ENCODE data around the gene CDH2.

CDH2 gene

DNA sequence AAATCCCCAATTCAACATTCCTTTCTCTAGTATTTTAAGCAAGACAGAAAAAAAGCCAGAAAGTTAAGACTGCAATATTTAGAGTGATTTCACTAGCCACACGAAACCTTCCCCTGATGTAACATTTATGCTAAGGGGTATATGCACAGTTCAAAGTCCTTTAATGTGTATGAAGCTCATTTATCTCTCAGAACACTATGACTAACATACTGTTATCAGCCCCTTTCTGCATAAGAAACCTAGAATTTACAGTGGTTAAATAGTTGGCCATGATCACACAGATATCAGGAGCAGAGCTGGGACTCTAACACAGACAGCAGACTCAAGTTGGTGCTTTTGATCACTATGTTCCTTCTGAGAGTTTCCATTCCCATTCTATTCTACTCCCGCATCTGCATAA lies 185.5 kb downstream of the CDH2 start:
- Histone ChIP-seq H3K9ac (ENCODE audit: low read length in 5 of 5) (no peak overlapping the region), H3K27me3 (ENCODE audit: control insufficient read depth in 5 of 5, insufficient read depth in 4 of 5, low read length in 5 of 5) (no peaks in the 10 kb centered on the region), H3K4me1 (ENCODE audit: control insufficient read depth in 5 of 5, insufficient read depth in 5 of 5, low read length in 5 of 5) (no peaks in the 10 kb centered on the region), H3K4me3 (ENCODE audit: low read depth in 1 of 5, low read length in 5 of 5) (no peak overlapping the region), H3K27ac (ENCODE audit: low read depth, low read length) (no peak overlapping the region), H3K9me3 (ENCODE audit: control insufficient read depth in 5 of 5, low read length in 5 of 5) (no peaks in the 10 kb centered on the region), H3K36me3 (ENCODE audit: control insufficient read depth in 5 of 5, insufficient read depth in 5 of 5, low read length in 5 of 5) (no peaks in the 10 kb centered on the region)

DNA sequence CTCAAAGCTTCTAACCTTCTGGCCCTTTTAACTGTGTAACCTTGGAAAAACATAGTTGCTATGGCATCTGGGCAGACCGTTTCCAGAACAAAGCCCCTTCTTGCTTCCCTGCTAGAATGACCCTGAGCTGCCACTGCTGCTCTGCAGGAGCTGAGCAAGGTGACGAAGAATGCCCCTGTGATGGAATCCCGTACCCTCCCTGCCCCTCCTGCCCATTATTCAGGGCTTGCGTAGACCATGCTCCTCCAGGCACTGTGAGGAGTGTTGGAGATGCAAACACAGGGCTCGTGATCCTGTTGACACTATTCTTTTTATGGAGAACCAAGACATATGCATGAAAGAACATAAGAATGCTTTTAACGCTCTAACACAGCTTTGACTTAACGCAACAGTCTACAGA lies 191.1 kb downstream of the CDH2 start:
- no peaks in the 10 kb centered on the region for H3K27me3 ChIP-seq (ENCODE audit: control insufficient read depth in 5 of 5, insufficient read depth in 4 of 5, low read length in 5 of 5)
- H3K9ac ChIP-seq (ENCODE audit: low read length in 5 of 5), result no peak overlapping the region
- H3K4me3 ChIP-seq (ENCODE audit: low read depth in 1 of 5, low read length in 5 of 5), result no peak overlapping the region
- H3K36me3 ChIP-seq (ENCODE audit: control insufficient read depth in 5 of 5, insufficient read depth in 5 of 5, low read length in 5 of 5), result no peaks in the 10 kb centered on the region
- H3K9me3 ChIP-seq (ENCODE audit: control insufficient read depth in 5 of 5, low read length in 5 of 5), result no peaks in the 10 kb centered on the region
- no peaks in the 10 kb centered on the region for H3K4me1 ChIP-seq (ENCODE audit: control insufficient read depth in 5 of 5, insufficient read depth in 5 of 5, low read length in 5 of 5)
- no peak overlapping the region for H3K27ac ChIP-seq (ENCODE audit: low read depth, low read length)

DNA sequence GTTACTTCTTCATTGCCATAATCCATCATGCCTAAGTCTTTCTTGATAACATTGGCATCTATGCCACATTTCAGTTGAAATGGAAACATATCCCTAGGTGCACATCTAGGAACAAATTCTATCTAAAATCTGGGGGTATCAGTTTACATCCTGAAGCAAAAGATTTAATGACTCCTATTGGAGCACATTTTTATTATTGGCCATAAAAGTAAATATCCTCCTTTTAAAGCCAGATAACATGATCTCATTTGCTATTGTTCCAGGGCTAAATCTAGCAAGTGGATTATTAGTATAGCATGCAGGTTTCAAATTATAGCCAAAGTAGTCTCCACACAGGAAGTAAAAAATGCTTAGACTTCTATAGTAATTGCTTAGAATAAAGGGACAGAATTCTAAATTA lies 193.2 kb downstream of the CDH2 start:
- no peaks in the 10 kb centered on the region for H3K36me3 ChIP-seq (ENCODE audit: control insufficient read depth in 5 of 5, insufficient read depth in 5 of 5, low read length in 5 of 5)
- no peak overlapping the region for H3K4me3 ChIP-seq (ENCODE audit: low read depth in 1 of 5, low read length in 5 of 5)
- no peak overlapping the region for H3K9ac ChIP-seq (ENCODE audit: low read length in 5 of 5)
- no peaks in the 10 kb centered on the region for H3K9me3 ChIP-seq (ENCODE audit: control insufficient read depth in 5 of 5, low read length in 5 of 5)
- no peaks in the 10 kb centered on the region for H3K27me3 ChIP-seq (ENCODE audit: control insufficient read depth in 5 of 5, insufficient read depth in 4 of 5, low read length in 5 of 5)
- H3K27ac ChIP-seq (ENCODE audit: low read depth, low read length), result no peak overlapping the region
- H3K4me1 ChIP-seq (ENCODE audit: control insufficient read depth in 5 of 5, insufficient read depth in 5 of 5, low read length in 5 of 5), result no peaks in the 10 kb centered on the region

DNA sequence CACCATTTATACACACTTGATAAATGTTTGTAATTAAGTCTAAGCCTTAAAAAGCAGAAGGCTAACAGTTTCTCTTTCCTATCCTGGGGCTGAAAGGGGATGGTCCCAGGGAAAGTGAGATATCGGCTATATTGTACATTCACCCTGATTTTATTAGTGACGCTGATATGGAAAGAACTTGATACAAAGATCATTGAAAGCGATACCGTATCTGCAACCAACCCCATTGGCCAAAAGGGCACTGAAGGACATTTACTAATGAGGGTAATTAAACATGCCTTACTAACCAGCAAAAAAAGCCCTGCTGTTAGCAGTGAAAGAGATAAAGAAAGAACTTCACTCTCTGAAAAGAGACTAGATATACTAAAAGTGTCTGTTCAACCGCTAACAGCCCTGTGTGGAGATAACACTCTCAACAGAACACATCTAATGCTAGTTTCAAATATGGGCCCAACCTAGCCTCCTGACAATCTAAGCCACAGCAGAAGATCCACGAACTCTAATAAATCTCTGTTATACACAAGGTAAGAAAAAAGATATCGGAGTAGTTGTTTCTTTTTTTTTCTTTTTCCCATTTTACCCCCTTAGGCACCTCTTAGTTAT lies 200.0 kb downstream of the CDH2 start:
- Histone ChIP-seq H3K9me3 (ENCODE audit: control insufficient read depth in 5 of 5, low read length in 5 of 5) (peaks cover 0 to 3% (median 0%) of the 10 kb centered on the region in 5 donors), H3K27ac (ENCODE audit: low read depth, low read length) (no peak overlapping the region), H3K9ac (ENCODE audit: low read length in 5 of 5) (no peak overlapping the region), H3K4me1 (ENCODE audit: control insufficient read depth in 5 of 5, insufficient read depth in 5 of 5, low read length in 5 of 5) (no peaks in the 10 kb centered on the region), H3K4me3 (ENCODE audit: low read depth in 1 of 5, low read length in 5 of 5) (no peak overlapping the region), H3K27me3 (ENCODE audit: control insufficient read depth in 5 of 5, insufficient read depth in 4 of 5, low read length in 5 of 5) (no peaks in the 10 kb centered on the region), H3K36me3 (ENCODE audit: control insufficient read depth in 5 of 5, insufficient read depth in 5 of 5, low read length in 5 of 5) (no peaks in the 10 kb centered on the region)

DNA sequence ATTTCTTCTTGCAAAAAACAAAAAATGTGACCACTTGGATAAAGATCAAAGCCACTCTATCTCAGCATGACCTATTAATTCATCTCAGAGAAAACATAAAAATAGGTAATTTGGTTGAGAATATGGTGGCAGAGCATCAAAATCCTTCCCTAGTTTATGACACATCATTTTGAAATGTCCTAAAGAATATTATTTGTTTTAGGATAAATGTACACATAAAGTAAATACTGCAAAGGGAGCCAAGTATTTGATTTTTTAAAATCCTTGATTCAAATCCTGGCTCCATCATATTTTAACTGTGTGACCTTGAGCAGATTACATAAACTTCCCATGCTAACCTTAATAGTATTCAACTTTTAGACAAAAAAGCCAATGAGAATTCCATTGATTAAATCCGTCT lies 206.6 kb downstream of the CDH2 start:
- H3K9ac ChIP-seq (ENCODE audit: low read length in 5 of 5), result no peak overlapping the region
- no peaks in the 10 kb centered on the region for H3K36me3 ChIP-seq (ENCODE audit: control insufficient read depth in 5 of 5, insufficient read depth in 5 of 5, low read length in 5 of 5)
- H3K4me3 ChIP-seq (ENCODE audit: low read depth in 1 of 5, low read length in 5 of 5), result no peak overlapping the region
- no peaks in the 10 kb centered on the region for H3K27me3 ChIP-seq (ENCODE audit: control insufficient read depth in 5 of 5, insufficient read depth in 4 of 5, low read length in 5 of 5)
- H3K9me3 ChIP-seq (ENCODE audit: control insufficient read depth in 5 of 5, low read length in 5 of 5), result no peaks in the 10 kb centered on the region
- H3K4me1 ChIP-seq (ENCODE audit: control insufficient read depth in 5 of 5, insufficient read depth in 5 of 5, low read length in 5 of 5), result no peaks in the 10 kb centered on the region
- no peak overlapping the region for H3K27ac ChIP-seq (ENCODE audit: low read depth, low read length)

DNA sequence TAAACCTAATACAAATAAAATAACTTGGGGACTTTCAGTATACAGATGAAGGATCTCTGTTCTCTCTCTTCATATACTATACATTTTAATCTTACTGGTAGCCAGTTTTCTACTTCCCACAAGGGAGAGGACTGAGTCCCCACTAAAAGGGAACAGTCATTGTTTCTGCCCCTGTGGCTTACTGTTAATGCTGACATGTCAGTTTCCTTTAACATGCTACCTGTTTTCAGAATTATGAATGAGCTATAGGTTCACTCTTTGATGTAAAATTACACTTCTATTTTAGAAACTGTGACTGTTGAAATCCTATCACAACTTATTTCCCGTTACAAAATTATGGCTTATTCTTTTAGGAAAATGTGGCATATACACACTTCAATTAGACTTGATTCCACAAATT lies 207.7 kb downstream of the CDH2 start:
- Histone ChIP-seq H3K27me3 (ENCODE audit: control insufficient read depth in 5 of 5, insufficient read depth in 4 of 5, low read length in 5 of 5) (no peaks in the 10 kb centered on the region), H3K9ac (ENCODE audit: low read length in 5 of 5) (no peak overlapping the region), H3K9me3 (ENCODE audit: control insufficient read depth in 5 of 5, low read length in 5 of 5) (no peaks in the 10 kb centered on the region), H3K36me3 (ENCODE audit: control insufficient read depth in 5 of 5, insufficient read depth in 5 of 5, low read length in 5 of 5) (no peaks in the 10 kb centered on the region), H3K4me3 (ENCODE audit: low read depth in 1 of 5, low read length in 5 of 5) (no peak overlapping the region), H3K27ac (ENCODE audit: low read depth, low read length) (no peak overlapping the region), H3K4me1 (ENCODE audit: control insufficient read depth in 5 of 5, insufficient read depth in 5 of 5, low read length in 5 of 5) (no peaks in the 10 kb centered on the region)

DNA sequence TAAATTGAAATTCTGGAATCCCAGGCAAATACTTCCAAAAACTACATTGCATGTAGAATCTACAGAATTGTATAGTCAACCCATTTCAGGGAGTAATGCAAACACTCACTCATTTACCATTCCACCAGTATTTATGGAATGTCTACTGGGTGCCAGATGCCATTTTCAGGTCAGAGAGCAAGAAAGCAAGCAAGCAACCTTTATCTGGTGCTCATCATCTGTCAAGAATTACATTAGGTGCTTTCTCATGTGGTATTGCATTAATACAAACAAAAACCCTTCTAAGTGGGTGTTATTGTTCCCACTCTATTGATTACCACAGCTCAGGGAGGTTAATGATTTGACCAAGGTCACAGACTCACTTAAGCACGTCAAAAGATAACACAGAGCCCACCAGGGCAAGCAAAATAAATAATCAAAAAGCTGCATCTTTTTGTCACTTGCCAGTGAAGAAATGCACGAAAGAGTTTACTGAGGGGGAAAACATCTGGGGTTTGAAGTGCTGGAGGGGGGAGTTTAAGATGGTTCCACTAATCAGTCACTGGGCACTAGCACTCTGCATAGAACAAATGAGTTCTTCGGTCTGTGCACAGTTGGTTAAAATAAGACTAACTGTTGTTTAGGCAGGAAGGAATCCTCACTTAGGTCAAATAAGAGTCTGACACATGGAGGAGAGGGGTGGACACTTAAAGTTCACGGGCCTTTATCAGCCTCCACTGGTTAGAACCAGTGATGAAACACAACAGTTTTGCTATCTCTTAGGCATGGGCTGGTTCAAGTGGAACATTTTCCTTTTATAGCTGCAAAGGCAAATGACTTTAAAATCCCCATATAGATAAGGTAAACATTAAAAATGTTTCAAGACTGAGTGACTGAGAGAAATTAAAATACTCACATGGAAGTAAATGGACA lies 208.8 kb downstream of the CDH2 start:
- Histone ChIP-seq H3K27me3 (ENCODE audit: control insufficient read depth in 5 of 5, insufficient read depth in 4 of 5, low read length in 5 of 5) (no peaks in the 10 kb centered on the region), H3K4me1 (ENCODE audit: control insufficient read depth in 5 of 5, insufficient read depth in 5 of 5, low read length in 5 of 5) (no peaks in the 10 kb centered on the region), H3K9ac (ENCODE audit: low read length in 5 of 5) (no peak overlapping the region), H3K36me3 (ENCODE audit: control insufficient read depth in 5 of 5, insufficient read depth in 5 of 5, low read length in 5 of 5) (no peaks in the 10 kb centered on the region), H3K9me3 (ENCODE audit: control insufficient read depth in 5 of 5, low read length in 5 of 5) (no peaks in the 10 kb centered on the region), H3K27ac (ENCODE audit: low read depth, low read length) (no peak overlapping the region), H3K4me3 (ENCODE audit: low read depth in 1 of 5, low read length in 5 of 5) (no peak overlapping the region)

DNA sequence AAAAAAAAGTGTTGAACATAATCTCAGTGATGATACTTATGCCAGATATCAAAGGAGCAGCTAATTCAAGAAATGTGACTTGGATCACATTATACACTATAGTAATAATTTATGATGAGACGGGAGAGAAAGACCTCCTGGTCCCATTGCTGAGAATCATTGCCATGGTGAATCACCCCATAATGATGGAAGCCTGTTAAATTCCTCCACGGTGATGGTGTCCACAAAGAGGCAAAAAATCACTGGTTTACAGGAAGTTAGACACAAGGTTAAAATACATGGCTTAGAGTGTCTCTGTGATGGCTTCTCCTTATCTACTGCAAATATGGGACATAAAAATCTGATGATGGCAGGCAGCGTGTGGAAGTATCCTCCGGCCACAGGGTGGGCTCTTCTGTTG lies 210.0 kb downstream of the CDH2 start:
- Histone ChIP-seq H3K4me3 (ENCODE audit: low read depth in 1 of 5, low read length in 5 of 5) (no peak overlapping the region), H3K9ac (ENCODE audit: low read length in 5 of 5) (no peak overlapping the region), H3K36me3 (ENCODE audit: control insufficient read depth in 5 of 5, insufficient read depth in 5 of 5, low read length in 5 of 5) (no peaks in the 10 kb centered on the region), H3K27ac (ENCODE audit: low read depth, low read length) (no peak overlapping the region), H3K9me3 (ENCODE audit: control insufficient read depth in 5 of 5, low read length in 5 of 5) (no peaks in the 10 kb centered on the region), H3K4me1 (ENCODE audit: control insufficient read depth in 5 of 5, insufficient read depth in 5 of 5, low read length in 5 of 5) (no peaks in the 10 kb centered on the region), H3K27me3 (ENCODE audit: control insufficient read depth in 5 of 5, insufficient read depth in 4 of 5, low read length in 5 of 5) (no peaks in the 10 kb centered on the region)

DNA sequence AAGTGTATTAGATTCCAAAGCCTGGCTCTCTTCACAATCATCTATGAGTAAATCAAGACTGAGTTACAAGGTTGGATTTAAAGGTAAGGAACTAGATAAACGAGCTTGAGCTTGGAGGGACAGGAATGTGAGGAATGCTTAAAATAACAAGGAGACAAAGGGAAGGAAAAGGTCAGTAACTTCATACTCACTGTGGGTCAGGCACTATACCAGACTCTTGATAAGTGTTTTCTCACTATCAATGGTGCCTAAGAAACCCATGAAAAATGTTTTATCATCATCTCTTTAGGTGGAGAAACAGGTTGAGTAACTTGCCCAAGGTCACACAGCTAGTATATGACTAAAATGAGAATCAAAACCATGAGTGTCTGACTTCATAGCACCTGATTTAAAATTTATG lies 212.1 kb downstream of the CDH2 start:
- Histone ChIP-seq H3K27me3 (ENCODE audit: control insufficient read depth in 5 of 5, insufficient read depth in 4 of 5, low read length in 5 of 5) (no peaks in the 10 kb centered on the region), H3K36me3 (ENCODE audit: control insufficient read depth in 5 of 5, insufficient read depth in 5 of 5, low read length in 5 of 5) (no peaks in the 10 kb centered on the region), H3K9ac (ENCODE audit: low read length in 5 of 5) (no peak overlapping the region), H3K4me3 (ENCODE audit: low read depth in 1 of 5, low read length in 5 of 5) (no peak overlapping the region), H3K4me1 (ENCODE audit: control insufficient read depth in 5 of 5, insufficient read depth in 5 of 5, low read length in 5 of 5) (no peaks in the 10 kb centered on the region), H3K27ac (ENCODE audit: low read depth, low read length) (no peak overlapping the region), H3K9me3 (ENCODE audit: control insufficient read depth in 5 of 5, low read length in 5 of 5) (no peaks in the 10 kb centered on the region)

DNA sequence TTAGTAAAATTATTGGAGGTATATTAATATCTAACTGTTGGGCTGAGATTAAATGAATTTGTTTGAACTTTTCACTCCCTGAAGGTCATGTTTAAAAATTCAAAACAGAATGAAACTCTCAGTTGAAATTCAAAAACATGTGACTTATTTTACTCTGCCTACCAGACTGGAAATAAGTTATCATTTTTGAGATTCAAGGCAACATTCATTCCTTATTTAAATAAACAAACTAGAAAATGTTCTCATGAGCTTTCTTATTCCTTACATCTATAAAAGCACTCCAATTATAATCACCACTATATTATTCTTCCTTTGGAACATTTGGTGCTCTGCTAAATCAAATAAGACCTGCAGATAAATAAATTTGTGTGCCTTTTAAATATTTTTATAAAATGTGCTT lies 217.8 kb downstream of the CDH2 start:
- H3K36me3 ChIP-seq (ENCODE audit: control insufficient read depth in 5 of 5, insufficient read depth in 5 of 5, low read length in 5 of 5), result no peaks in the 10 kb centered on the region
- H3K4me3 ChIP-seq (ENCODE audit: low read depth in 1 of 5, low read length in 5 of 5), result no peak overlapping the region
- no peaks in the 10 kb centered on the region for H3K27me3 ChIP-seq (ENCODE audit: control insufficient read depth in 5 of 5, insufficient read depth in 4 of 5, low read length in 5 of 5)

More for the DNA sequence above, 217.8 kb downstream of the CDH2 start:
- H3K9me3 ChIP-seq (ENCODE audit: control insufficient read depth in 5 of 5, low read length in 5 of 5), result no peaks in the 10 kb centered on the region
- H3K4me1 ChIP-seq (ENCODE audit: control insufficient read depth in 5 of 5, insufficient read depth in 5 of 5, low read length in 5 of 5), result no peaks in the 10 kb centered on the region
- no peak overlapping the region for H3K9ac ChIP-seq (ENCODE audit: low read length in 5 of 5)
- no peak overlapping the region for H3K27ac ChIP-seq (ENCODE audit: low read depth, low read length)
